ENCODE data around the gene MAN2C1.
A peak's percentile ranks its signal among the peaks of the same experiment; 100 is the strongest.
"Not testable (repeated sequence)": the region's sequence is repeated elsewhere in the genome, so short reads cannot be mapped to it uniquely, and the experiment has no call there.

The MAN2C1 gene

GRCh38 chr15:75348034-75348561, 20.3 kb downstream of the MAN2C1 start:
- TF ChIP-seq, protein P1, sequence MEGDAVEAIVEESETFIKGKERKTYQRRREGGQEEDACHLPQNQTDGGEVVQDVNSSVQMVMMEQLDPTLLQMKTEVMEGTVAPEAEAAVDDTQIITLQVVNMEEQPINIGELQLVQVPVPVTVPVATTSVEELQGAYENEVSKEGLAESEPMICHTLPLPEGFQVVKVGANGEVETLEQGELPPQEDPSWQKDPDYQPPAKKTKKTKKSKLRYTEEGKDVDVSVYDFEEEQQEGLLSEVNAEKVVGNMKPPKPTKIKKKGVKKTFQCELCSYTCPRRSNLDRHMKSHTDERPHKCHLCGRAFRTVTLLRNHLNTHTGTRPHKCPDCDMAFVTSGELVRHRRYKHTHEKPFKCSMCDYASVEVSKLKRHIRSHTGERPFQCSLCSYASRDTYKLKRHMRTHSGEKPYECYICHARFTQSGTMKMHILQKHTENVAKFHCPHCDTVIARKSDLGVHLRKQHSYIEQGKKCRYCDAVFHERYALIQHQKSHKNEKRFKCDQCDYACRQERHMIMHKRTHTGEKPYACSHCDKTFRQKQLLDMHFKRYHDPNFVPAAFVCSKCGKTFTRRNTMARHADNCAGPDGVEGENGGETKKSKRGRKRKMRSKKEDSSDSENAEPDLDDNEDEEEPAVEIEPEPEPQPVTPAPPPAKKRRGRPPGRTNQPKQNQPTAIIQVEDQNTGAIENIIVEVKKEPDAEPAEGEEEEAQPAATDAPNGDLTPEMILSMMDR (IDR thresholded peaks at IDR 0.05; ENCODE audit: extremely low read depth, missing control alignments): no peak
- DNase-seq (ENCODE audit: low spot score): peak; percentile 60

- DNase-seq (ENCODE audit: low spot score): peak; percentile 80
- TF ChIP-seq, protein P1 (IDR thresholded peaks at IDR 0.05; ENCODE audit: extremely low read depth, missing control alignments): no peak
These were observed 21.0 kb downstream of the MAN2C1 start for GRCh38 chr15:75347222-75348033.

DNA sequence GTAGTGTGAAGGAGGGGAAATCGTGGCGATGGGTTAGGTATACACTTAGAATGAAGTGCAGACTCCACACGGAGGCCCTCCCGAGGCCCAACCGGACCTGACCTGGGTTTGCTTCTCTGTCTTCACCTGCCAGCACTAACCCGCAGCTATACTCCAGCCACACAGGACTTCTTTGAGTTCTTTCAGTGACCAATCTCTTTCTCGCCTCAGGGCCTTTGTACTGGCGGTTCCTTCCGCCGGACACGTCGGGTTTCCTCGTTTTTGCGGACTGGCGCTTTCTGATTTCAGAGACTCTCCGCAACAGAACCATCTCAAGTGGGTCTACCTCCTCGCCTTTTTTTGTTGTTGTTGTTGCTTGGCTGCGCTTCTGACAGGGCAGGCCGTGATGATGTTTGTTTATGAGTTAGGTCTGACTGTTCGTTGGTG, 21.6 kb downstream of the MAN2C1 start, which contains the start of gene NEIL1:
NEIL1 (plus strand) TSS at position 244 of the 426 bp plus-strand sequence. CDS start 1,867 bp downstream, outside the sequence.
- DNase-seq (ENCODE audit: low spot score): no peak
- TF ChIP-seq, protein P1 (IDR thresholded peaks at IDR 0.05; ENCODE audit: extremely low read depth, missing control alignments): no peak

DNA sequence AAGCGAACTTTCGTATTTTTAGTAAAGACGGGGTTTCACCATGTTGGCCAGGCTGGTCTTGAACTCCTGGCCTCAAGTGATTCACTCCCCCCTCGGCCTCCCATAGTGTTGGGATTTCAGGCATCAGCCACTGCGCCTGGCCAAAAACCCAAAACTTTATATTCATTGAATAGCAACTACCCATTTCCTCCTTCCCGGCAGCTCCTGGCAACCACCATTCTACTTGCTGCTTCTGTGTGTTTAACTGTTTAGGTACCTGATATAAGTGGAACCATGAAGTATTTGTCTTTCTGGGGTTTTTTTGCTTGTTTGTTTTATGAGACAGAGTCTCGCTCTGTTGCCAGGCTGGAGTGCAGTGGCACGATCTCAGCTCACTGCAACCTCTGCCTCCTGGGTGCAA, 24.5 kb downstream of the MAN2C1 start:
- DNase-seq (ENCODE audit: low spot score): not testable (repeated sequence)

GRCh38 chr15:75342221-75342620, 26.2 kb downstream of the MAN2C1 start:
- TF ChIP-seq, protein P1 (IDR thresholded peaks at IDR 0.05; ENCODE audit: extremely low read depth, missing control alignments): no peak
- DNase-seq (ENCODE audit: low spot score): no peak

- DNase-seq (ENCODE audit: low spot score): no peak
- TF ChIP-seq, protein P1 (IDR thresholded peaks at IDR 0.05; ENCODE audit: extremely low read depth, missing control alignments): no peak
These were observed 28.7 kb downstream of the MAN2C1 start for GRCh38 chr15:75339531-75340240.

- DNase-seq (ENCODE audit: low spot score): no peak
- TF ChIP-seq, protein P1 (IDR thresholded peaks at IDR 0.05; ENCODE audit: extremely low read depth, missing control alignments): no peak
These were observed 29.7 kb downstream of the MAN2C1 start for GRCh38 chr15:75338661-75339240.

Data from GM20000 (cell line).